Lower leg skin (tissue), 3 donors: ENCODE measurements around the gene PPIA.

Experiments used
- POLR2A ChIP-seq, 2 donors: fragments of 450-650 bp; IDR thresholded peaks; one replicate each; pipeline ENCODE4 v1.6.1; 2016 to 2017; ENCODE audit warnings: antibody characterized with exemption in 2 of 2, mild to moderate bottlenecking in 1 of 2, moderate library complexity in 1 of 2
- TF ChIP-seq, protein P1 (sequence below), 3 donors: fragments of 450-650 bp; IDR thresholded peaks; one replicate each; pipeline ENCODE4 v1.5.1; 2016; ENCODE audit warnings: antibody characterized with exemption in 3 of 3, mild to moderate bottlenecking in 3 of 3, moderate library complexity in 2 of 3

- TF ChIP-seq, protein P1, sequence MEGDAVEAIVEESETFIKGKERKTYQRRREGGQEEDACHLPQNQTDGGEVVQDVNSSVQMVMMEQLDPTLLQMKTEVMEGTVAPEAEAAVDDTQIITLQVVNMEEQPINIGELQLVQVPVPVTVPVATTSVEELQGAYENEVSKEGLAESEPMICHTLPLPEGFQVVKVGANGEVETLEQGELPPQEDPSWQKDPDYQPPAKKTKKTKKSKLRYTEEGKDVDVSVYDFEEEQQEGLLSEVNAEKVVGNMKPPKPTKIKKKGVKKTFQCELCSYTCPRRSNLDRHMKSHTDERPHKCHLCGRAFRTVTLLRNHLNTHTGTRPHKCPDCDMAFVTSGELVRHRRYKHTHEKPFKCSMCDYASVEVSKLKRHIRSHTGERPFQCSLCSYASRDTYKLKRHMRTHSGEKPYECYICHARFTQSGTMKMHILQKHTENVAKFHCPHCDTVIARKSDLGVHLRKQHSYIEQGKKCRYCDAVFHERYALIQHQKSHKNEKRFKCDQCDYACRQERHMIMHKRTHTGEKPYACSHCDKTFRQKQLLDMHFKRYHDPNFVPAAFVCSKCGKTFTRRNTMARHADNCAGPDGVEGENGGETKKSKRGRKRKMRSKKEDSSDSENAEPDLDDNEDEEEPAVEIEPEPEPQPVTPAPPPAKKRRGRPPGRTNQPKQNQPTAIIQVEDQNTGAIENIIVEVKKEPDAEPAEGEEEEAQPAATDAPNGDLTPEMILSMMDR (IDR thresholded peaks at IDR 0.05) = no peak
- no peak for TF ChIP-seq POLR2A (IDR thresholded peaks at IDR 0.05)
Observed at GRCh38 chr7:44805950-44806349, 9.5 kb downstream of the PPIA start.
